Uterus (tissue), 4 donors: Measurements from ENCODE around the gene WASHC4. TPM values are rescaled to one million over a fixed set of nuclear protein-coding genes. Genes with fewer than 3 reads are reported as not detected.
"Not testable (repeated sequence)": the region's sequence is repeated elsewhere in the genome, so short reads cannot be mapped to it uniquely, and the experiment has no call there.

ENCODE experiments used
- DNase-seq, 2 donors: peaks; one replicate each; pipeline ENCODE4 v3.0.0-alpha.2; 2019 to 2020
- H3K27ac ChIP-seq, 2 donors: fragments of 200-600 bp; sonication (generic); 1 replicate in 1 of 2; 2 replicates in 1 of 2; pipeline ENCODE4 v1.5.1; 2016 to 2018
- H3K27me3 ChIP-seq, 2 donors: fragments of 200-600 bp; sonication (generic); one replicate each; pipeline ENCODE4 v1.5.1; 2018 to 2019; ENCODE audit warnings: control low read depth in 1 of 2
- H3K36me3 ChIP-seq, 2 donors: fragments of 200-600 bp; sonication (generic); one replicate each; pipeline ENCODE4 v1.5.1; 2019; ENCODE audit warnings: control low read depth in 1 of 2
- H3K4me1 ChIP-seq, 2 donors: fragments of 200-600 bp; sonication (generic); one replicate each; pipeline ENCODE4 v1.5.1; 2018 to 2019; ENCODE audit warnings: control low read depth in 1 of 2
- H3K4me3 ChIP-seq, 2 donors: fragments of 200-600 bp; sonication (generic); 1 replicate in 1 of 2; 2 replicates in 1 of 2; pipeline ENCODE4 v1.5.1; 2018 to 2019; ENCODE audit warnings: mild to moderate bottlenecking in 1 of 2
- H3K9me3 ChIP-seq, 2 donors: fragments of 200-600 bp; sonication (generic); one replicate each; pipeline ENCODE4 v1.5.1; 2019; ENCODE audit warnings: control low read depth in 1 of 2
- POLR2A ChIP-seq, 2 donors: fragments of 450-650 bp; IDR thresholded peaks; one replicate each; pipeline ENCODE4 v1.6.1; 2016; ENCODE audit warnings: antibody characterized with exemption in 2 of 2, mild to moderate bottlenecking in 1 of 2, moderate library complexity in 1 of 2
- intact Hi-C: fragments of 100-400 bp; cut with DNase I; formaldehyde crosslinking; loops from one replicate; pipeline ENCODE4 v1.15.1; 2023; ENCODE audit warnings: low total_unique reads
- total RNA-seq, 4 donors: library from RNA; depleted of rRNA in 3 of 4; stranded (reverse); fragments of >200 nt in 3 of 4; gene quantifications; one replicate each; pipeline versions ENCODE4 v1.1.0 to v1.2.4, GENCODE V29; 2014 to 2023
- TF ChIP-seq, protein P1 (sequence below), 4 experiments: fragments of 200-600 bp in 2 of 4; fragments of 450-650 bp in 2 of 4; sonication (generic) in 2 of 4; IDR thresholded peaks; one replicate each; pipeline ENCODE4 v1.5.1; 2016 to 2019; ENCODE audit warnings: antibody characterized with exemption in 4 of 4, mild to moderate bottlenecking in 2 of 4, moderate library complexity in 1 of 4
- donor health status: DM: yes; HTN: yes; CAD: no.

Gene WASHC4
- total RNA-seq, 4 donors from 2014 or later: 44.1 to 162 (median 59.9) TPM

DNA sequence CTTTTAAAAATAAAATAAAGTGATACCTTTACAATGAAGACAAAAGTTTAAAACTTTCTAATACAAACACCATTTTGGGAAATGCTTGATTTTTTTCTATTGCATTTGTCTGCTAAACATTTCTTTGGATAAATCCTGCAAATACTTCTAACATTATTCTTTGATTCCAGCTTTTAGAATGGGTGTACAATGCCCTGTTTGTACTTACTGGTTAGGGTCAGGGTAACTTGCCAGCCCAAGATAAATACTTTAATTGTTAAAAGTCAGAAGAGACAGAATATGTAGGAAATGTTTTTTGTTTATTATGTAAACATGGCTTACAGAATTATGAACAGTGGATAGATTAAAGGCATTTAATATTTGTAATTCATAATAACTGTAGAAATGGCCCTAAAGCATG lies 60.5 kb downstream of the WASHC4 start:
- Histone ChIP-seq H3K4me1 (no peaks in the 10 kb centered on the region), H3K27ac (no peak overlapping the region), H3K9me3 (no peaks in the 10 kb centered on the region), H3K27me3 (no peaks in the 10 kb centered on the region), H3K4me3 (no peak overlapping the region), H3K36me3 (no peaks in the 10 kb centered on the region)
- TF ChIP-seq POLR2A (IDR thresholded peaks at IDR 0.05): no peak
- TF ChIP-seq, protein P1, sequence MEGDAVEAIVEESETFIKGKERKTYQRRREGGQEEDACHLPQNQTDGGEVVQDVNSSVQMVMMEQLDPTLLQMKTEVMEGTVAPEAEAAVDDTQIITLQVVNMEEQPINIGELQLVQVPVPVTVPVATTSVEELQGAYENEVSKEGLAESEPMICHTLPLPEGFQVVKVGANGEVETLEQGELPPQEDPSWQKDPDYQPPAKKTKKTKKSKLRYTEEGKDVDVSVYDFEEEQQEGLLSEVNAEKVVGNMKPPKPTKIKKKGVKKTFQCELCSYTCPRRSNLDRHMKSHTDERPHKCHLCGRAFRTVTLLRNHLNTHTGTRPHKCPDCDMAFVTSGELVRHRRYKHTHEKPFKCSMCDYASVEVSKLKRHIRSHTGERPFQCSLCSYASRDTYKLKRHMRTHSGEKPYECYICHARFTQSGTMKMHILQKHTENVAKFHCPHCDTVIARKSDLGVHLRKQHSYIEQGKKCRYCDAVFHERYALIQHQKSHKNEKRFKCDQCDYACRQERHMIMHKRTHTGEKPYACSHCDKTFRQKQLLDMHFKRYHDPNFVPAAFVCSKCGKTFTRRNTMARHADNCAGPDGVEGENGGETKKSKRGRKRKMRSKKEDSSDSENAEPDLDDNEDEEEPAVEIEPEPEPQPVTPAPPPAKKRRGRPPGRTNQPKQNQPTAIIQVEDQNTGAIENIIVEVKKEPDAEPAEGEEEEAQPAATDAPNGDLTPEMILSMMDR (IDR thresholded peaks at IDR 0.05): no peak
- intact Hi-C loops: no loop called here
- no peak for DNase-seq

DNA sequence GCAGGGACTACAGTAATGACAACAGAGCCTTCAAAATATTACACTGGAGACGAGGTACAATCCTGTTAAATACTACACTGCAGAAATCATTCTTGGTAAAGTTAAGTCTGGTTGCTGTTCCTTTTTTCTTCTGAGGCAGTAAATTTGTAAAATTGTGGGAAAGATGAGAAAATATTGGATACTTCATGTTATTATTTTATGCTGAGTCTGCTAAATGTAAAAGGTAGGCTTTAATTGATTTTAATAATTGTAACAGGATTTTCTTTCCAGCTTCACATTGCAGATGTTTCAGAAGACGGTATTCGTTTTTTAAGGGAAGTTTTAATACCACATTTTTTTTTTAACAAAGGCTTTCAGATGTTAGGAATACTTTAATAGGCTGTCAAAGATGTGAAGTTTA lies 62.6 kb downstream of the WASHC4 start:
- no peak for TF ChIP-seq POLR2A (IDR thresholded peaks at IDR 0.05)
- Histone ChIP-seq H3K4me1 (no peaks in the 10 kb centered on the region), H3K27ac (no peak overlapping the region), H3K36me3 (no peaks in the 10 kb centered on the region), H3K4me3 (no peak overlapping the region), H3K9me3 (no peaks in the 10 kb centered on the region), H3K27me3 (no peaks in the 10 kb centered on the region)
- intact Hi-C loops: no loop called here
- no peak for DNase-seq

DNA sequence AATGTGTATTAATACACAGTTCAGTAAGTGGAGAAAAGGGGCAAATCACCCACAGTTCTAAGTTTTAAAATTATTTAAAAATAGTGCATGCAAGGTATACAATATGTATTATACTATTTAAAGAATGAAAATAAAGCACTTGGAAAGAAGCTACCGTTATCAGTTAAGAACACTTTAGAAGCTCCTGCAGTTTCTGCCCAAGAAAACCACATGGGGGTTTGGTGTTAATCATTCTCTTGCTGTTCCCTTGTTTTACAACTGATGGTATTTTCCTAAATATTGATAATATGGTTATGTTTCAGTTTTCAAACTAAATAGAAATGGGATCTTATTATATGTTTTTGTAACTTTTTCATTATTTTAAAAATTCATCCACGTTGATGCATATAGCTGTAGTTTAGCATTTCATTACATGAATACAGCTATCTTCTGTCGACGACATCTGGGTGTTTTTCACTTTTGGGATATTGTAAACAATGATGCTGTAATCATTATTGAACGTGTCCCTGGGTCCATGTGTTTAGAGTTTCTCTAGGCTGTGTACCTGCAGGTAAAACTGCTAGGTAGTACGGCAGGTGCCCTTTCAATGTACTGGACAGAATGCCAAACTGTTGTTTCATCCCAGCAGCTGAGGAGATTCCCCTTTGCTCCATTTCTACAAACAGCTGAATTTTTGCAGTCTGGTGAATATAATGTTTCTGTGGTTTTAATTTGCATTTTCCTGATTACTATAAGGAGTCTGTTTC lies 64.3 kb downstream of the WASHC4 start:
- Histone ChIP-seq H3K27me3 (no peaks in the 10 kb centered on the region), H3K36me3 (no peaks in the 10 kb centered on the region), H3K4me1 (no peaks in the 10 kb centered on the region), H3K27ac (no peak overlapping the region), H3K4me3 (no peak overlapping the region), H3K9me3 (no peaks in the 10 kb centered on the region)
- no peak for TF ChIP-seq POLR2A (IDR thresholded peaks at IDR 0.05)
- TF ChIP-seq, protein P1 (IDR thresholded peaks at IDR 0.05): no peak
- intact Hi-C loops: no loop called here
- DNase-seq: no peak

DNA sequence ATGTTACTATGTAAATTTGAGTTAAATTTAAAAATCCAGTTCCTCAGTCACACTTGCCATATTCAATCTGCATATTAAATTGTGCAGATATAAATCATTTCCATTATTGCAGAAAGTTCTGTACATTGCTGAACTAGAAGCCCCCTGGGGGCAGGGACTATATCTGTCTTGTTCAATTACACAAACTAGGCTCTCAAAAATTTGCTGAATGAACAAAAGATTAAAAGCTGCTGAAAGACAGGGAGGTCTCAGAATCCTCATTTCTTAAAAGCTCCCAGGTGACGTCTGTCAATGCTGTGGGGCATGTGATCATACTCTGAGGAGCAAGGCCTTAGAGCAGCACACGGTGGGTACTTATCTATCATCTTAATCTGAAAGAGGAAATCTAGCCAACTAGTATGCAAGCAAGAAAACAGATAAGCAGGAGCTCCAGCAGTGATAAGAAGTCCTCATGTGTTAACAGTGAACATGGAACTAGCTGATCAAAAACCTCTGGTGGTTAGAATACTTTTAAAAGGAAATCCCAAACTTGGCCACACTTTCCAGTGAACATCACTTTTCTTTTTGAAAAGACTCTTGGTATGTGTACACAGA lies 68.0 kb downstream of the WASHC4 start:
- intact Hi-C loops: no loop called here
- Histone ChIP-seq H3K9me3 (no peaks in the 10 kb centered on the region), H3K36me3 (no peaks in the 10 kb centered on the region)

DNA sequence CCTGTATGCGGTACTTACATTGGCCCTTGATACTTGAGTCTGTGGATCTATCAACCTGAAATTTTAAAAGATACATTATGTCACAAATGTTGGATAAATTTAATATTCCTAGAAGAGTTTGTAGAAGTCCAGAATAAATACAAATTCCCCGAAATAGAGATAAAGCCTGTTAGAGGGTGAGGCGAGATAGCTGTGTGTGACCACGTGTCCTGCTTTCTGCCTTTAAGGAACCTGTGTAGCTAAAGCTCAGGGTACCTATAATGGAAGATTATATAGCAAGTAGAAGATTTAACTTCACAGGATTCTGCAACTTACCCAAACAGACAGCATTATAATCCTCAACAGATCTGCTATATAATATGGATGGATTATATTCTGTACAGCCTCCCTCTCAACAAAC lies 69.7 kb downstream of the WASHC4 start:
- Histone ChIP-seq H3K9me3 (no peaks in the 10 kb centered on the region), H3K36me3 (no peaks in the 10 kb centered on the region), H3K4me3 (no peak overlapping the region), H3K27ac (no peak overlapping the region), H3K4me1 (no peaks in the 10 kb centered on the region), H3K27me3 (no peaks in the 10 kb centered on the region)
- TF ChIP-seq, protein P1 (IDR thresholded peaks at IDR 0.05): no peak
- TF ChIP-seq POLR2A (IDR thresholded peaks at IDR 0.05): no peak
- DNase-seq: no peak
- intact Hi-C loops: no loop called here

More for the DNA sequence above, 68.0 kb downstream of the WASHC4 start:
- no peaks in the 10 kb centered on the region for H3K4me1 ChIP-seq
- H3K27ac ChIP-seq: no peak overlapping the region
- TF ChIP-seq, protein P1 (IDR thresholded peaks at IDR 0.05): no peak
- no peak for TF ChIP-seq POLR2A (IDR thresholded peaks at IDR 0.05)
- no peak overlapping the region for H3K4me3 ChIP-seq
- DNase-seq: no peak
- no peaks in the 10 kb centered on the region for H3K27me3 ChIP-seq

DNA sequence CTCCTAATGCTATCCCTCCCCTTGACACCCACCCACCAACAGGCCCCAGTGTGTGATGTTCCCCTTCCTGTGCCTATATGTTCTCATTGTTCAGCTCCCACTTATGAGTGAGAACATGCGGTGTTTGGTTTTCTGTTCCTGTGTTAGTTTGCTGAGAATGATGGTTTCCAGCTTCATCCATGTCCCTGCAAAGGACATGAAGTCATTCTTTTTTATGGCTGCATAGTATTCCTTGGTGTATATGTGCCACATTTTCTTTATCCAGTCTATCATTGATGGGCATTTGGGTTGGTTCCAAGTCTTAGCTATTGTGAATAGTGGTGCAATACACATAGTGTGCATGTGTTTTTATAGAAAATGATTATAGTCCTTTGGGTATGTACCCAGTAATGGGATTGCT lies 71.6 kb downstream of the WASHC4 start:
- intact Hi-C loops, H3K4me3 ChIP-seq, H3K27ac ChIP-seq, H3K36me3 ChIP-seq, H3K9me3 ChIP-seq, H3K27me3 ChIP-seq, DNase-seq, H3K4me1 ChIP-seq: not testable (repeated sequence)

DNA sequence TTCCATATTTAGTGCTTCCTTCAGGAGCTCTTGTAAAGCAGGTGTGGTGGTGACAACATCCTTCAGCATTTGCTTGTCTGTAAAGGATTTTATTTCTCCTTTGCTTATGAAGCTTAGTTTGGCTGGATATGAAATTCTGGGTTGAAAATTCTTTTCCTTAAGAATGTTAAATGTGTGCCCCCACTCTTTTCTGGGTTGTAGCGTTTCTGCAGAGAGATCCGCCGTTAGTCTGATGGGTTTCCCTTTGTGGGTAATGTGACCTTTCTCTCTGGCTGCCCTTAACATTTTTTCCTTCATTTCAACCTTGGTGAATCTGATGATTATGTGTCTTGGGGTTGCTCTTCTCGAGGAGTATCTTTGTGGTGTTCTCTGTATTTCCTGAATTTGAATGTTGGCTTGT lies 75.9 kb downstream of the WASHC4 start:
- H3K36me3 ChIP-seq, H3K27me3 ChIP-seq, DNase-seq, H3K9me3 ChIP-seq, intact Hi-C loops, H3K27ac ChIP-seq, H3K4me1 ChIP-seq, H3K4me3 ChIP-seq: not testable (repeated sequence)

DNA sequence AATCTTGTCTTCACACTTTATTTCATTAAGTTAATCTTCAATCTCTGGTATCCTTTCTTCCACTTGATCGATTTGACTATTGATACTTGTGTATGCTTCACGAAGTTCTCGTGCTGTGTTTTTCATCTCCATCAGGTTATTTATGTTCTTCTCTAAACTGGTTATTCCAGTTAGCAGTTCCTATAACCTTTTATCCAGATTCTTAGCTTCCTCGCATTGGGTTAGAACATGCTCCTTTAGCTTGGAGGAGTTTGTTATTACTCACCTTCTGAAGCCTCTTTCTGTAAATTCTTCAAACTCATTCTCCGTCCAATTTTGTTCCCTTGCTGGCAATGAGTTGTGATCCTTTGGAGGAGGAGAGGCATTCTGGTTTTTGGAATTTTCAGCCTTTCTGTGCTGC lies 76.4 kb downstream of the WASHC4 start:
- intact Hi-C loops, H3K27me3 ChIP-seq, H3K4me1 ChIP-seq, H3K9me3 ChIP-seq, H3K4me3 ChIP-seq, DNase-seq, H3K36me3 ChIP-seq, H3K27ac ChIP-seq: not testable (repeated sequence)
